ENCODE data around the gene MAPRE2. TPM values are rescaled to one million over a fixed set of nuclear protein-coding genes. Genes with fewer than 3 reads are reported as not detected.

The MAPRE2 gene
- total RNA-seq, 2 donors from 2014 or later, result 53.4 to 54.1 TPM

GRCh38 chr18:35182151-35182550, 140.9 kb downstream of the MAPRE2 start:
- Mint-ChIP-seq H3K4me3 (no peak overlapping the region), H3K36me3 (ENCODE audit: insufficient read depth in 2 of 2) (no peaks in the 10 kb centered on the region), H3K27me3 (ENCODE audit: low read depth) (no peaks in the 10 kb centered on the region), H3K9me3 (no peaks in the 10 kb centered on the region), H3K4me1 (ENCODE audit: low read depth) (no peaks in the 10 kb centered on the region), H3K27ac (no peak overlapping the region)
- DNase-seq (no peak), ATAC-seq (replicated peaks in 1 of 2) (no peak)

GRCh38 chr18:35183886-35184285, 142.7 kb downstream of the MAPRE2 start:
- Mint-ChIP-seq H3K36me3 (ENCODE audit: insufficient read depth in 2 of 2) (no peaks in the 10 kb centered on the region), H3K4me1 (ENCODE audit: low read depth) (no peaks in the 10 kb centered on the region), H3K27ac (no peak overlapping the region), H3K4me3 (no peak overlapping the region), H3K9me3 (no peaks in the 10 kb centered on the region), H3K27me3 (ENCODE audit: low read depth) (no peaks in the 10 kb centered on the region)
- no peak for ATAC-seq (replicated peaks in 1 of 2)
- DNase-seq, result no peak

GRCh38 chr18:35185771-35186170, 144.6 kb downstream of the MAPRE2 start:
- no peaks in the 10 kb centered on the region for H3K4me1 Mint-ChIP-seq (ENCODE audit: low read depth)
- no peak overlapping the region for H3K27ac Mint-ChIP-seq
- ATAC-seq (replicated peaks in 1 of 2) (no peak), DNase-seq (no peak)
- H3K9me3 Mint-ChIP-seq, result no peaks in the 10 kb centered on the region
- H3K36me3 Mint-ChIP-seq (ENCODE audit: insufficient read depth in 2 of 2), result no peaks in the 10 kb centered on the region
- H3K4me3 Mint-ChIP-seq, result no peak overlapping the region
- H3K27me3 Mint-ChIP-seq (ENCODE audit: low read depth), result no peaks in the 10 kb centered on the region

GRCh38 chr18:35186291-35187034, 145.2 kb downstream of the MAPRE2 start:
- Mint-ChIP-seq H3K9me3 (no peaks in the 10 kb centered on the region), H3K4me1 (ENCODE audit: low read depth) (no peaks in the 10 kb centered on the region), H3K36me3 (ENCODE audit: insufficient read depth in 2 of 2) (no peaks in the 10 kb centered on the region), H3K27ac (no peak overlapping the region), H3K4me3 (no peak overlapping the region), H3K27me3 (ENCODE audit: low read depth) (no peaks in the 10 kb centered on the region)
- DNase-seq (no peak), ATAC-seq (replicated peaks in 1 of 2) (no peak)

- no peaks in the 10 kb centered on the region for H3K36me3 Mint-ChIP-seq (ENCODE audit: insufficient read depth in 2 of 2)
- no peaks in the 10 kb centered on the region for H3K4me1 Mint-ChIP-seq (ENCODE audit: low read depth)
- H3K4me3 Mint-ChIP-seq, result no peak overlapping the region
- DNase-seq (no peak), ATAC-seq (replicated peaks in 1 of 2) (no peak)
- no peaks in the 10 kb centered on the region for H3K9me3 Mint-ChIP-seq
- H3K27me3 Mint-ChIP-seq (ENCODE audit: low read depth), result no peaks in the 10 kb centered on the region
- no peak overlapping the region for H3K27ac Mint-ChIP-seq
Measured at GRCh38 chr18:35189510-35189909, 148.3 kb downstream of the MAPRE2 start.

GRCh38 chr18:35190948-35191697, 149.9 kb downstream of the MAPRE2 start:
- no peaks in the 10 kb centered on the region for H3K36me3 Mint-ChIP-seq (ENCODE audit: insufficient read depth in 2 of 2)
- H3K27me3 Mint-ChIP-seq (ENCODE audit: low read depth), result no peaks in the 10 kb centered on the region
- no peaks in the 10 kb centered on the region for H3K9me3 Mint-ChIP-seq
- no peak overlapping the region for H3K27ac Mint-ChIP-seq
- no peak for DNase-seq
- H3K4me1 Mint-ChIP-seq (ENCODE audit: low read depth), result no peaks in the 10 kb centered on the region
- no peak for ATAC-seq (replicated peaks in 1 of 2)
- peak overlapping the region in 1 of 2 donors; percentile 29 for H3K4me3 Mint-ChIP-seq

- Mint-ChIP-seq H3K9me3 (no peaks in the 10 kb centered on the region), H3K4me1 (ENCODE audit: low read depth) (no peaks in the 10 kb centered on the region), H3K36me3 (ENCODE audit: insufficient read depth in 2 of 2) (no peaks in the 10 kb centered on the region), H3K27me3 (ENCODE audit: low read depth) (no peaks in the 10 kb centered on the region), H3K4me3 (peak overlapping the region in 1 of 2 donors; percentile 29), H3K27ac (no peak overlapping the region)
- ATAC-seq (replicated peaks in 1 of 2), result no peak
- DNase-seq, result no peak
Measured at GRCh38 chr18:35191698-35192025, 150.4 kb downstream of the MAPRE2 start.

GRCh38 chr18:35192415-35192814, 151.2 kb downstream of the MAPRE2 start:
- Mint-ChIP-seq H3K4me3 (no peak overlapping the region), H3K36me3 (ENCODE audit: insufficient read depth in 2 of 2) (no peaks in the 10 kb centered on the region), H3K27me3 (ENCODE audit: low read depth) (no peaks in the 10 kb centered on the region), H3K4me1 (ENCODE audit: low read depth) (no peaks in the 10 kb centered on the region), H3K9me3 (no peaks in the 10 kb centered on the region), H3K27ac (no peak overlapping the region)
- no peak for DNase-seq
- no peak for ATAC-seq (replicated peaks in 1 of 2)

Other genes starting within 250 kb of the MAPRE2 start
- gene ZNF397, start 199.6 kb downstream of the MAPRE2 start, total RNA-seq, result 10 to 100 TPM; 18.6 to 22.4 TPM
- gene ZSCAN30, start 248.8 kb downstream of the MAPRE2 start, total RNA-seq, result 10 to 100 TPM; 47.2 to 49.6 TPM

All from activated T-cell treated with anti-CD3 and anti-CD28 coated beads, Interleukin-2, amount 50 U/mL, for 72 hours (primary cell).